GM18526 (cell line): ENCODE data around the gene SERINC2.
A peak's percentile ranks its signal among the peaks of the same experiment; 100 is the strongest.

Experiments used
- POLR2A ChIP-seq: IDR thresholded peaks from 3 replicates; pipeline ENCODE4 v1.6.1; 2011; ENCODE audit not compliant: insufficient read length; ENCODE audit errors: extremely low read depth

SERINC2 gene

DNA sequence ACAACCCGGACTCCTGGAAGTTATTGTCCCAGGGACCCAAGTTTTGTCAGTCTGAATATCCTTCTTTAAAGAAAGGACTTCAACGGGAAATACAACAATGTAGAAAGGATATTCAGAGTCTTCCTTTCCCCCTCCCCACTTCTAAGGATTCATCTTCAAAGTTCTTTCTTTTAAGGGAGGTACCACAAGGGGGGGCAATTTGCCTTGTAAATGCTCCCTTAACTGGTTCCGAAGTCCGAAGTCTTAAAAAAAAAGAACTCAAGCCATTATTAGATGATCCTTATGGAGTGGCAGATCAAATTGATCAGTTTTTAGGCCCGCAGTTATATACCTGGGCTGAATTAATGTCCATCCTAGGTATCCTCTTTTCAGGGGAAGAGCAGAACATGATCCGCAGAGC lies 47.0 kb downstream of the SERINC2 start:
- TF ChIP-seq POLR2A, result no peak

DNA sequence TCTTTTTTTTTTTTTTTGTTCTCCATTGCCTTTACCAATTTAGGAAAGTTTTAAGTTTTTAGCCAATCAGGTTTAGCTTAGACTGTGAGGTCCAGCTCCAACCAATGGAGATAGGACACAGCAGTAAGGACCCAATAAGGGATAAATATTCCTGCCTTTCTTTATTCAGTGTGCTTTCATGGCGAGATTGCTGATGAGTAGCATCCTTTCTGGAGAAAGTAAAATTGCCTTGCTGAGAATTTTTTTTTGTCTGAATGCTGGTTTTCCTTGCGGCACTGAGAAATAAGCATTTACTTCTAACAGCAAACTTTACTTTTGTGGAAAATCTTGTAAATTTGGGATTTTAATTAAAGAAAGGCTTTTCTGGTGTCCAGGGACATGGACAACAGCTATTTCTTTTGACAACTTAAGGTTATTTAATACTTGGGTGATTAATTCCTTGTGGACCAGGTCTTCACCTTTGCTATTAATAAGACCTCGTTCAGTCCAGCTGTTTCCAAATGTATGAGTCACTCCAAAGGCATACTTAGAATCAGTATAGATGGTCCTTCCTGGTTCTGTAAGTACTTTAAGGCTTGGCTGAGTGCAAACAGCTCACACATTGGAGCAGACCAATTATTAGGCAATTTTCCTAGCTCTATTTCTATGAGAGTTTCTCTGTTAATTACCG lies 54.1 kb downstream of the SERINC2 start:
- TF ChIP-seq POLR2A, result no peak

DNA sequence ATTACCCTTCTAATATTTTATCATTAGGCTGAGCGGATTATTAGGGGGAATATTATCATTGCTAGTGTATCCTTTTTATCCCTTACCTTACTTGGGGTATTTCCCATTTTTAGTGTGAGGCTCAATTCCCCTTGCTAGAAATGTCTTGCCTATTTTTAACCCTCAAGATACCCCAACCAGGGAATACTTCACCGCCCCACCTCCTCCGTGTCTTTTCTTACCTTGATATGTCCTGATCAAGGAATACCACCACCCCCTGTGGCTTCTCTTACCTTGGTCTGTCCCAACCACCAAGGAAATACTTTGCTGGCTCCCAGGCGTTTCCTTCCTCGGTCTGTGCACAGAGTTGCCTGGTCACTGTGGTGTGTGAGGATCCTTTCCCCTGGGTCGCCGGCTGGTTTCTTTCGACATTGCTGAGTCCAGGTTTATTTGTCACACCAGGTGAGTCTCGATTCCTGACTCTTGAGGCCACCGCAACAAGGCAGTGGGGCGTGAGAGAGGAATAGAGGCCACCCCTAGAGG lies 57.8 kb downstream of the SERINC2 start:
- no peak for TF ChIP-seq POLR2A

DNA sequence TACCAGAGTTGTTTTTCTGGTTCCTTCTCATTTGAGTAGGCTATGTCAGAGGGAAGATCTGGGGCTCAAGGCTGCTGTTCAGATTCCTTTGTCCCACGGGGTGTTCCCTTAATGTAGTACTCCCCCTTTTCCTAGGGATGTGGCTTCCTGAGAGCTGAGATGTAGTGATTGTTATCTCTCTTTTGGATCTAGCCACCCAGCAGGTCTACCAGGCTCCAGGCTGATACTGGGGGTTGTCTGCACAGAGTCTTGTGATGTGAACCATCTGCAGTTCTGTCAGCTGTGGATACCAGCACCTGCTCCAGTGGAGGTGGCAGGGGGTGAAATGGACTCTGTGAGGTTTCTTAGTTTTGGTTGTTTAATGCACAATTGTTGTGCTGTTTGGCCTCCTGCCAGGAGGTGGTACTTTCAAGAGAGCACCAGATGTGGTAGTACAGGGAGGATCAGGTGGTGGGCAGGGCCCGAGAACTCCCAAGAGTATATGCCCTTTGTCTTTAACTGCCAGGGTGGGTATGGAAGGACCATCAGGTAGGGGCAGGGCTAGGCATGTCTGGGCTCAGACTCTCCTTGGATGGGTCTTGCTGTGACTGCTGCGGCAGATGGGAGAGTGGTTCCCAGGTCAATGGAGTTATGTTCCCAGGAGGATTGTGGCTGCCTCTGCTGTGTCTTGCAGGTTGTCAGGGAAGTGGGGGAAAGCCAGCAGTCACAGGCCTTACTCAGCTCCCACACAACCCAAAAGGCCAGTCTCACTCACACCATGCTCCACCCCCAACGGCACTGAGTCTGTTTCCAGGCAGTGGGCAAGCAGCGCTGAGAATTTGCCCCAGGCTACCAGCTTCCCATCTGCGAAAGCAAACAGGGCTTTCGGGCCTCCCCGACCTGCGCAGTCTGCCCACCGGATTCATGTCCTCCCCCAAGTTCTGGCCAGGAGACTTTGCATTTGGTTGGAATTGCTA lies 64.2 kb downstream of the SERINC2 start:
- no peak for TF ChIP-seq POLR2A

DNA sequence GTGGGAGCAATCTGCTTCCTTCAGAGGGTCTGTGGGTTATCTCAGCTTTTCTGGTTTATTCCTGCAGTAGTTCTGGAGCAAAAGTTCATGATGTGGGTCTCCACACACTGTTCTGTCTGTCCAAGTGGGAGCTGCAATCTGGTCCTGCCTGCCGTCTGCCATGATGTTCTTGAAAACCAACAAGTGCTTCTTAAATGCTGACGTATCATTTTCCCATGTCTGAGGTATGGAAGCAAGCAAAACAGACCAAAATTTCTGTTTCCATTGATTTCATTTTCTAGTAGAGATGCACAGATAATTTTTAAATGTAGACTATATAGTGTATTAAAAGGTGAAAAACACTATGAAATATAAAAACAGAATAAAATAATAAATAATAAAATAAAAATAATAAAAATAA lies 65.2 kb downstream of the SERINC2 start:
- TF ChIP-seq POLR2A, result no peak

DNA sequence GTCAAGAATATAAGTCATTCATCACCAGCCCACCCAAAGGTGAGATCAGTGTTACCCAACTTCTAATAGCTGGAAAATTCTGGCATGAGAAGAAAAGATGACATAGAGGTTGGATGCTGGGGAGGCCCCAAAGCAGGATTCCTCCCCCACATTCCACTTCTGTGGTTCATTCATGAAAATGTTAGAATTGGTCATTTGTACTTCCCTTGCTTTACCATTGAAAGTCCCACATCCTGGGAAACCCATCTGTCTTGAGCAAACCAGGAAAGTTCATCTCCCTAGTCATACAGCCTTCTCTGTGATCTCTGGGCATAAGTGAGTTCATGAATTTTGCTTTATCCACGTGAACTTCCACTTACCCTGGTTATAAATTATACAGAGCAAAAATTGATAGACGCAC lies 66.8 kb downstream of the SERINC2 start:
- no peak for TF ChIP-seq POLR2A

DNA sequence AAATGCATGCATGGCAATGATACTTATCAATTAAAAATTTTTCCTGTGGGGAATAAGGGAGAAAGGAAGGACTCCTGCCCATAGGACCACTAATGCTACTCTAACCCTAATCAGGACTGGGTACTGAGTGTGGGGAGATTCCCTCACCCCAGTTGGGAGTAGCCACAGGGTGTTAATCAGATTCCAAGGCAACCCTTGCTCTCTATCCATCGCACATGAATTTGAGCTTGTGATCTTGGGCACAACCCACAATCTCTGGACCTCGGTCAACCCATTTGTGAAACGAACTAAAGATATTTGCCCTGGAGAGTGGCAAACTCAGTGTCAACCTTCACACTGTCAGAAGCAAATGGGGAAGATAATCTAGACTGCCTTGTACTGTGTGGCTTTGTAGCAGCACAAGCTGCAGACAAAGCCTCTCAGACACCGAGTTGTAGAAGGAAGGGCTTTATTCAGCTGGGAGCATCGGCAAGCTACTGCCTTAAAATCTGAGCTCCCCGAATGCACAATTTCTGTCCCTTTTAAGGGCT lies 69.5 kb downstream of the SERINC2 start:
- TF ChIP-seq POLR2A, result peak; percentile 25

DNA sequence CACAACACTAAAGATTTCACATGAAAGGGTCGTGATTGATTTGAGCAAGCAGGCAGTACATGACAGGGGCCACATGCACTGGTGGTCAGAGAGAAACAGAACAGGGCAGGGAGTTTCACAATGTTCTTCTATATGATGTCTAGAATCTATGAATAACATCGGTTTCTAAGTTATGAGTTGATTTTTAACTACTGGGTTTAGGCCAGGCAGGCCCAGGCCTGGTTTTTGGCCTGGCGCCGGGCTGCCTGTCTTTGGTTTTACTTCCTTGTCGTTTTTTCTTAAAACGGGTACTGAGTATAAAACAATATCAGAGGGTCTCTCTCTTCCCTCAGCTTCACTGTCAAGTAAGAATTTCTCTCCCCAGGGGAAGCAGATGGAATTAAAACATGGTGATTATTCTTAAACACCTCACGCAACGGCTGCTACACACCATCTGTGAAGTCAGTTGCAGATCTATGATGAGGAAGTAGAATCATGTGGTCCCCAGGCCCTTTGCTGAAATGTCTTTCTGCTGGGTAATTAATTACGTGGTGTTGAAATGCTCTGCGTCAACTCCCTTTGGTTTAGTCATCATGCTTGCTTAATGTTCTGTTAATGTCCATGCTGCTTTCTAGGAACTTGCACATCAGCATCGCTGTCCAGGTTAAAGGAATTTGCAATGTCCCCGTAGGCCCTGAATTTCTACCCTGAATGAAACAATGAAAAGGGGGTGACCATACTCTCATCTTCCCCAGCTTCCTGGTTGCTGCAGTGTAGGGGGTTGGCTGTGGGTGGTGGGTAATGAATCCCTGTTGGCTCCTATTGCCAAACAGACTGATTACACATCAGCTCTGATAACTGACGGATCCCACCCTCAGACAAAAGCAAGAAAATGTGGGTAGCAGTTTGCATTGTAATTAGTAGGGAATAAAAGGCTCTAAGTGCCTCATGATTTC lies 70.3 kb downstream of the SERINC2 start:
- TF ChIP-seq POLR2A, result no peak
